HG02588 (cell line): ENCODE measurements around the gene PFDN1.
"Not testable (repeated sequence)": the region's sequence is repeated elsewhere in the genome, so short reads cannot be mapped to it uniquely, and the experiment has no call there.

Experiments
- ATAC-seq: cut with Tn5 transposase; IDR thresholded peaks from one replicate; pipeline ENCODE4 v1.9.1; 2021; ENCODE audit warnings: mild to moderate bottlenecking, moderate library complexity; ENCODE audit not compliant: unreplicated experiment

The PFDN1 gene, protein sequence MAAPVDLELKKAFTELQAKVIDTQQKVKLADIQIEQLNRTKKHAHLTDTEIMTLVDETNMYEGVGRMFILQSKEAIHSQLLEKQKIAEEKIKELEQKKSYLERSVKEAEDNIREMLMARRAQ

DNA sequence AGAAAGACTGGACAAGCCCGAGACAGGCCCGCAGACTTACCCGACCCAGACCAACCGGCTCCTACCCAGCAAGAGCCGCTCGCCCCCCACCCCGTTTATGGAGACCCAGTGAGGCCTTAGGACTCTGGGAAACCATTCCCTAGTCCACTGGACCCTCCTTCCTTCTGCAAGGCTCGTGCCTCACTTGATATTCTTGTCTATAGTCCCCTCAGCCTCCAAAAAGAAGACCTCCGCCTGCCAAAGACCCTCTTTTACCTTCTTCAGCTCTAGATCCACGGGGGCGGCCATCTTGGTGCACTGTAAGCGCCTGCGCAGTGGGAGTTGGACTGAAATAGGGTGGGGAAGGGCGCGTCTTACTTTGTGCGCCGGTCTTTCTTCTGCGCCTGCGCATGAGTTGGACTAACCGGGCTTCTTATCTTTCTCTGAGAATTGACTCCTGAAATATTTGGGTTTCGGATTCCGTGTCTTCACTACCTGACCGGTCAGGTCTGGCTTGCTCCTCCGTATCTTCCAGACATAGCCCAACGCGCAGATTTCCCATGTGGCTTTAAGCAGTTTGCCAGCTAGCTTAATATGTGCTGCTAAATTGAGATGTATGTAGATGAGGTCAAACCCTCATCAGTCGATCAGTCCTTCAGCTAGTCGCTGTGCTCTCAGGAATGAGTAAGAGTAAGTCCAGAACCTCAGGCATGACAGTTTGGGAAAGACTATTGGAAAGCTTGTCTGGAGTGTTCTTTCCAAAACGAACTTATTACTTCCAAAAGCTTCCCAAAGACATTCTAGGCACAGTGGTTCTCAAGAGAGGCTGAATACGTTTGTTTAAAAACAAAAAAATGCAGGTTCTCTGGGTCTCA is at the start of gene PFDN1:
Gene PFDN1, minus strand, starts transcription at position 316 of the 854 bp plus-strand sequence. Its CDS starts 28 bp downstream, at position 288.
- ATAC-seq, result peak; percentile 97

DNA sequence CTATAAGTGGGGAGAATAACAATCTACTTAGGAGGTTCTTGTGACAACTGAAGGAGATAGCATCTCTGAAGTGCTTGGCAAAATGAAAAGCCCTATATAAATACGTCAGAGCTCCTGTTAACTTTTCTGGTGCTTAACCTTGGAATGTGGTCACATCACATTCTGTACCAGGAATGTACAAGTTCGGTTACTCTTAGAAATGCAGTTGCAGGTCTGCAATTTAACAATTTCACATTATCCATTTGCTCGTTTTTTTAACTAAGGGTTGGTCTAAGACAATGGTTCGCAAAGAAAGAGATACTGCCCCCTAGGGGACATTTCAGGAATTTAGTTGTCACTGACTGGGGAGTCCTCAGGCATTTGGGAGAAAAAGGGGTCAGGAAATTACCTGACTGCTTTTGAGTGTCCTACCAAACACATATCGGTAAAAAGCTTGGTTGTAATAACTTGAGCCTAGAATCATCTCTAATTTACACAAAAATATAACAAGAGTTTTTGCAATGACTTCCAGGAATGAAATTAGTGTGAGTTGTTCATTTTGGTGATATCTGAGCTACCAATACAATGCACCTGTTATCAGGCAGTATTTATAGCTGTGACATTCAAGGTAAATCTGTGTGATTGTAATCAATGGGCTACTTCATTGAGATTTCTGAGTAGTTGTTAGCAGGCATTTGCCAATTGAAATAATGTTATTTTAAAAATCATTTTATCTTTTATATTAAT is 48.9 kb upstream of the PFDN1 start:
- no peak for ATAC-seq

DNA sequence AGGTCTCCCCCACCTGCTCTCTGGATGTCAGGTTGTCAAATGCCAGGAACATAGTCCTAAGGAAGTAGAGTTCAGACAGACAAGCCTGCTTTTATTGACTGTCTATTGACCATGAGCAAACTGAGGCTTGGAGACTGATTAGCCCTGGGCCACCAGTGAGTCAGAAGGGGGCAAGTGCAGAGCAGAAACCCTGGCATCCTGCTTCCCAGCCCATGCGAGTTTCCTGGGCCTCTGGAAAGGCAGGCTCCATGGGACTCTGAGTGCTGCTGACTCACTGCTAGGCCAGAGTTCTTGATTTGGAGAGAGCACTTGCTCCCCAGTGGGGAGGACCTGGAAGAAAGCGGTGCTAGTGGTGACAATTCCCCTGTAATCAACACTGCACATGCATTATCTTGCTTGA is 46.3 kb upstream of the PFDN1 start:
- ATAC-seq, result no peak

DNA sequence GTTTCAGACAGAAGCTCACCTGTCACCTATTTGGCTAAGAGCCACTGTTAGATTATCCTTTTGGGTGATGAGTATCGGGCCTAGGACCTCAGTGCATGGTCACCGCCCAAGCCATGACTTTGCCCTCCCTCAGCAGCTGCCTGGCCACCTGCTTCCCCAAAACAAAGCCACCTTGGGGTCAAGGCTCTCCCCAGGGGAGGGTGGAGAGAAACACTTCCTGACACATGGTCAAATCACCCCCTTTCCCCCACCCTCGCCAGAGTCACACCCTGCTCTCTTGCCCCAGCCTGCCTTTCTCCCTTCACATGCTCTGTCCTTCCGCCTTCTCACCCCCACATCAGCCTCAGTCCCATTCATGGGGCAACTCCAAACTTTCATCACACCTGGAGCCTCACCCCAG is 45.2 kb upstream of the PFDN1 start:
- no peak for ATAC-seq

DNA sequence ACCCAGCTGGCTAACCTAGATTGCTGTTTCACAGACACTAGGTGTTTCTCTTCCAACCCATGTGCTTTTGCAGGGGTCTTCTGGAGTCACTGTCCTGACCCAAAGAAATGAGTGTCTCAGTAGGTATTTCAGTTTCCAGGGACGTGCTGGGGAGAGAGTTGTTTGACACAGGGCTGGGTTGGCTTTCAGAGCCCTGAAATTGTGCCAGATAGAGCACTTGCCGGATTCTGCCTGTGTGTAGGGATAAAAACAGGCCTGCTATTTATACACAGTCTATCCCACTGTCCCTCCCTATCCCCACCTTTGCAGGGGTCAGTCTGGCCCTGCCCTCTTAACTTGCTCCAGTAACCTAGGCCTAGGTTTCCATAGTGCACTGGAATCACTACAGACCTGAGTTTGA is 44.5 kb upstream of the PFDN1 start:
- ATAC-seq, result no peak

DNA sequence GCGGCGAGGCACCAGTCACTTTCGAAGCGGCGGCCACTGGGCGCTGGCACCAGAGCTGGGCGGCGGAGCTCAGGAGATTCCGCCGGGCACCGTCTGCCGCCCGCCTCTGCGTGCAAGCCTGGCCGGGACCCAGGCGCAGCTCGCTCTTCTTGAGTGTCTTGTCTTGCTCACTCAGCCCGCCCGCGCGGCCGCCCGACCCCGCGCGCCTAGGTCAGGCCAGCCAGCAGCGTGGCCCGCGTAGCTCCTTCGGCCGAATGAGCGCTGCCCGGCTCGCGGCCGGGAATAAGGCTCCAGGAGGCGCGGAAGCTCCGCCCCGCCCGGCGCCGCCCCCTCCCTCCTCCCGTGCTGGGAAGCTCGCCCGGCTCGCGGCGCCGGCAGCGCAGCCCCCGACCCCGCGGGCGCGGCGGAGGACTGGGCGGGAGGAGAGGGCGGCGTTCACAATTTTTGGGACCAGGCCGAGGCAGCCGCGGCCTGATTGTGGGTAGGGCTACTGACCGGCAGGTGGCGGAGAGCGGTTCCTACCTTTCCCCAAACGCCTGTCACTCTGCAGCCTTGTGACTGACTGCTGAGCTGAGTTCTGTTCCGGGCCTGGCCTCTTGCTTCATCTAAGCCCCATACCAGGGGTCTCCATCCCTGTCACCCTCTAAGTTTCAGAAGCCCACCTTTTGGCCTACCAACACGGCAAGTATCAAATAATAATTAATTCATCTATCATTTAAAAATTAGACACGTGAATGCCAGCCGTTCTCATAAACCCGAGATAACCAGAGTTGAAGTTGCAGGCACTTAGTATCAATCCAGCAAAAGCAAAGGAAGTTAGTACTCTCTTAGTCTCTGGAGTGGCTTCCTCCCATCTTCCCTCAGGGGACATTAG is 43.7 kb upstream of the PFDN1 start, which contains the start of gene HBEGF:
Gene HBEGF, minus strand, starts transcription at position 256 of the 874 bp plus-strand sequence. CDS start 275 bp downstream, outside the sequence.
- peak; percentile 78 for ATAC-seq

DNA sequence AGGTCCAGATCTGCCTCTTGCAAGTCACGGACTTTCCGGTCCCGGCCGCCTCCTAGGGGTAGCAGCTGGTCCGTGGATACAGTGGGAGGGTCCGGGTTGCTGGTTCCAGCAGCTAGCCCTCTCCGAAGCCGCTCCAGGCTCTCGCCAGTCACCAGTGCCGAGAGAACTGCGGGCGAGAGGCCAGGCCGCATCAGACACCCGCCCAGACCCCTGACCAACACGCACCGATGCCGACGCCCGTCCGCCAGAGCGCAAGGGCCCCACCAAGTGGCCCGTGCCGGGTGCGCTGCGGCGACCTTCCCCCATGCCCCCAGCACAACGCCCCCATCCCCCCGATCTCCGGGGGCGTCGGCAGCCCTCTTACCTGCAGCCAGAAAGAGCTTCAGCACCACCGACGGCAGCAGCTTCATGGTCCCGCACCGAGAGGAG is 43.0 kb upstream of the PFDN1 start:
- peak; percentile 7 for ATAC-seq

DNA sequence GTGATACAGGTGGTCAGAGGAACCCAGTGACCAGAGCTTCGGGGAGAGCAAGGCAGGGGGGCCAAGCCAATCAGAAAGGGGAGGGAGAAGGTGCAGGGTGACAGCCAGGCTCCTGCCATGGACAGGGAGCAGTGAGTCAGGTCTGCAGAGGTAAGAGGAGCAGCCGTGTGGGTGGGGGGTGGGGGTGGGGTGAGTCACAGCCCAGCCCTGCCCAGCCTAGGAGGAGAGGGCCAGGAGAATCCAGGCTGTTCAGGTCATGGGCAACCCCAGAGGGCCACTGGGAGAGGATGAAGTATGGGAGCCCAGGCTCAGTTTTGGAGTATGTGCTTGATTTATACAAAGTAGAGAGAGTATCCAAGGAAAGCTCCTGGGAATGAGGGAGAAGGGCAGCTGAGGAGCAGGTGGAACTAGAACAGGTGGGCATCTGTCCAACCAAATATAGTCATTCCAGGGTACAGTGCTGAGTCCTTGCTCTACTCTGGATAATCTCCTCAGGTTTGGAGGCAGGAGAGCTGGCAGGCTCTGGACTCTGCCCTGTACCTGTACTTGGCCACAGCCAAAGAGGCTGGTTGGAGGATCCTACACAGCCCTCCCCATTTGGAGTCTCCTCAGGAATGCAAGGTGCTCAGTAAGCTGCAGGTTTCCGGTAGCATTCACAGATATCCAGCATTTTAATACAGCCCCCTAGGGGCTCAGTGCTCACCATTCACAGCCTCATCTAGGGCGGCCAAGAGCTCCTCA is 42.0 kb upstream of the PFDN1 start:
- ATAC-seq, result no peak

DNA sequence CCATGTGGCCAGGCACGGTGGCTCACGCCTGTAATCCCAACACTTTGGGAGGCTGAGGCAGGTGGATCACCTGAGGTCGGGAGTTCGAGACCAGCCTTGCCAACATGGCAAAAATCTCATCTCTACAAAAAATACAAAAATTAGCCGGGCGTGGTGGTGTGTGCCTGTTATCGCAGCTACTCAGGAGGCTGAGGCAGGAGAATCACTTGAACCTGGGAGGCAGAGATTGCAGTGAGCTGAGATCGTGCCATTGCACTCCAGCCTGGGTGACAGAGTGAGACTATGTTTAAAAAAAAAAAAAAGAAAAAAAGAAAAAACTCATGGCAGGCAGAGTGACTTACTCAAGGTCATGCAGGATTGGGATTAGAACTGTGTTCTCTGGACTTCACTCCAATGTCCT is 40.9 kb upstream of the PFDN1 start:
- ATAC-seq, result not testable (repeated sequence)

DNA sequence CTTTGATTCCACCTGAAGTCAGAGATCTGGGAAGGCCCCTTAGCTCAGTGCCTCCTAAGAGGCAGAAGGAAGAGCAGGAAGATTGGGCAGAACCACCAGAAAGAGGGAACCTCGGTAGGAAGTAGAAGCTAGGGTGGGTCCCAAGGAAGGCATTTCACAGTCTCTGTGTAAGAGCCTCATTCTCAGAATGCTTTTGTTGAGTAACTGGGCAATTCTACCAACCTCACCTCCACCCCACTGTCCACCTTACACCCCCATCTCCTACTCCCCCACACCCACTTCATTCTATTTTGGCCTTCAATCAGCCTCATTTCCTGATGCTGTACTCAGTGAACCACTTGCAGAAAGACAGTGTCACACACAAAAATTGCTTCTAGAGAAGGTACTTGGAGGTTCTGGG is 40.0 kb upstream of the PFDN1 start:
- ATAC-seq, result no peak

DNA sequence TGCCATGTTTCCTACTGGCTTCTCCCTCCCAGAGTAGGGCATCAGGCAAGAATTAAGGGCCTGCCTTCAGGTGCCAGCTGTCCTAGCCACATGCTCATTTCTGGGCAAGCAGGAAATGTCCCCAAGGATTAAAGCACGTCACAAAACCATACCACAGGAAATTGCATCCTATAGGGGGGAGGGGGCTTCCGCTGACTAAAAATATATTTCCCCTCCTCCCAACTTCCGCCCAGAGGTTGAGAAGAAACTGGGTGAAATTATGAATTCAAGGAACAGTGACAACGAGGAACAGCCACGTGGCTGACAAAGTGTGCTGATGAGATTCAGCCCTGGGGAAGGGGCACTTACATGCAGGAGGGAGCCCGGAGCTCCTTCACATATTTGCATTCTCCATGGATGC is 39.4 kb upstream of the PFDN1 start:
- no peak for ATAC-seq

DNA sequence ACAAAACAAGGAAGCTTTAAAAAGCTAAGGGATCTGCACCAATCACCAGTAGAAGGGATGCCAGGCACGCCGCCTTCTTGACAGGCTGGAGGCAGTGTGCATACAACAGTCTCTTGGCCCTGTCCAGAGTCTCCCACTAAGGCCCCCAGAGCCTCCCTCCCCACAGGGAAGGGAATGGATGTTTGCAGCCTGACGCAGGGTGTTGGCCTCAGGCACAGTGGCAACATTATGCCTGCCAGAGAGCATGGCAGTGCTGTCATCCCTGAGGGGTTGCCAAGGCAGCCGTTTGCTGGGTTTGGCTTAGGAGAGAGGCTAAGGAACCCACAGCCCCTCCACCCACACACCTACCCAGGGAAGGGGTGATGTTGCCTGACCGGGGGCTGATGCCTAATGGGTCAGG is 38.7 kb upstream of the PFDN1 start:
- ATAC-seq, result no peak

DNA sequence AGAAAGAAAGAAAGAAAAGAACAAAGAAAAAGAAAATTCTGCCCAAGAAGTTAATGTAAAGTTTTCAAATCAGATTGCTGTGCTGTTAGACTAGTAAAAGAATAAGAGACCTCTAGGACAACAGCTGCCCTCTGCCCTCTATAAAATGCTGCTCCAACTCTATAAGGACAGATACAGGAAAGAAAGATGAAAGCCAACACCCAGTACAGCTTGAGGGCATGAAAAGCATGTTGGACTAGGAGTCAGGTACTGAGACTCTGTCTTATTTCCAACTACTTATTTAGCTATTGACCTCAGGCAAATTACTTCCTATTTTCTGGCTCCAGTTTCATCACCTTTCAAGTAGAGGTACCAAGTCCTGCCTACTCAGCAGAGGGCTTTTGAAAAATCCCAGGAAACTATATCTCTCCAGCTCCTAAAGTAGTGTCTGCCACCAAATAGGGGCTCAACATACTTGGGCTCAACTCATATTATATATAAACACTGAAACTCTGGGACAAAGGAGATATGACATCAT is 37.8 kb upstream of the PFDN1 start:
- ATAC-seq, result no peak

DNA sequence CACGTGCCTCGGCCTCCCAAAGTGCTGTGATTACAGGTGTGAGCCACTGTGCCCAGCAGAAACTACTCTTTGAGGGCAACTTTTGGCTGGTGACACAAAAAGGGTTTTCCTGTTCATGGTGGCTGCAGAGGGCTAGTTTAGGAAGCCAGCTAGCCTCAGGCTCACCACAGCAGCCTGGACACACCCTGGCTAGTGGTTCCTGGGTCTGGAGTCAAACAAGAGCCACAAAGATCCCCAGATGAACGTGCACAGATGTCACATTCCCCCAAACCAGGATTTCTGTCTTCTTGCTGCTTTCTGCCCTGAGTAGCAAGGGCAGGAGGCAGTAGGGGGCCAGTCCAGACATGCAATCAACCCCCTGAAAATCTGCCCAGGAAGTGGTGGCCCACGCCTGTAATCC is 36.7 kb upstream of the PFDN1 start:
- no peak for ATAC-seq

DNA sequence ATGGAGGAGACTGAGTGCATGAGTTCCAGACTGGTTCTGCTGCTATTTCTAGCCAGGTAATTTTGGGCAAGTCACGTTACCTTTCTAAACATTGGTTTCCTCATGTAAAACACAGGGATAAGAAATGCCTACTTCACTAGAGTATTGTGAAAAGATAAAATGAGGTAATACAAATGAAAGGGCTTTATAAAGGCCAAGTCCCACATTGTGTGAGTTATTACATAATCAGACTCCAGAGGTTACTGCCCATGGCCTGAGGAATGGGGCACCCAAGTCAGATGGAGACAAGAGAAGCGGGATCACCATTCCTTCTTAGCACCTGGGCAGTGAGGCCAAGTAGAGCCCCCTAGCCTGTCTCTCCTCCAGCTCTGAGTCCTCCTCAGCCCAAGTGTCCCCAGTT is 36.0 kb upstream of the PFDN1 start:
- ATAC-seq, result no peak

DNA sequence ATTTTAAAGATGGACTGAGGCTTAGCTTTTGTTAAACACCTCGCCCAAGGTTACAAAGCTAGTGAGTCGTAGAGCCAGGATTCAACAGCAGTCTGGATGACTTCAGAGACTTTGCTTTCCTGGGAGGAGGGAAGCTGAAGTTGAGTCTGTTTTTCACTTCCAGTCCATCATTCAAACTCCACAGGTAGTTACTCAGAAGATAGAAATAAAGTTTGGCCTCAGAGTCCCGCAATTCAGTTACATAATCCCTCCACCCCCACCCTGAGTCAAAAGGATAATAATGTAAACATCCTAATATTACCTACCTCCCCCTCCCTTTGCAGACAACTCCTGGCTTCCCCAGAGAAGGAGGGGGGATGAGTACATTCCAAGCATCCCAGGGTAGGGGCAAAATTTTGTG is 35.4 kb upstream of the PFDN1 start:
- ATAC-seq, result no peak

DNA sequence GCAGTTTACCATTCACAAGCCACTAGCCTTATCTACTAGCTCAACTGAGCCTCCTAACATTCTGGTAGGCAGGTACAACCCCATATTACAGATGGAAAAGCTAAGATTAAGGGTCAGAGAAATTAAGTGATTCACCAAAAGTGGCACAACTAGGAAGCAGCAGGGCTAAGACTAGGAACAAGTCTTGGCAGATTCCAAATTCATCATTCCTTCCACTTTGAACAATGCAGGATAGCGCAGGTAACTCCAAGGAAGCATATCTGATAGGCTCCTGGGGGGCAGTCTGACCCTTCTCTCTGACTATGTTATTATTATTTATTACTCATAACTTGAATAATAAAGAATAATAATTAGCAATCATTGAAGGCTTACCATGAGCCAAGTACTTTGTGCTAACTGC is 35.0 kb upstream of the PFDN1 start:
- no peak for ATAC-seq

DNA sequence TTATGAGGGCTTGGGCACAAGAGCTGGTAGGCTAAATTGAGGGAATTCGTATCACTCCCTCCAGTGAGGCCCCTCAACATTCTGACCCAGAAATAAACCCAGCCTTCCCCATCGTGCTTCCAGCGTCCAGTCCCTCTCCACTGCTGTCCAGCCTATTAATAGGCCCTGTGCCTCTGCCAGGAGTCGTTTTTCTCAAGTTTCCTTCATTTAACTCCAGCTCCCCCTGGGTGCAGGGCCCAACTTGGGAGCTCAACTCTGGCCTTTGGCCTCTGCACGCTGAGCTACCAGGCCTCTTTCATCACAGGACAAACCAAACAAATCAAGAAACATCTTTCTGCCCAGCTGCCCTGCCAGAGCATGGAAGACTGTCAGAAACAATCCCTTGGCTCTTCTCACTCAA is 33.5 kb upstream of the PFDN1 start:
- ATAC-seq, result no peak

DNA sequence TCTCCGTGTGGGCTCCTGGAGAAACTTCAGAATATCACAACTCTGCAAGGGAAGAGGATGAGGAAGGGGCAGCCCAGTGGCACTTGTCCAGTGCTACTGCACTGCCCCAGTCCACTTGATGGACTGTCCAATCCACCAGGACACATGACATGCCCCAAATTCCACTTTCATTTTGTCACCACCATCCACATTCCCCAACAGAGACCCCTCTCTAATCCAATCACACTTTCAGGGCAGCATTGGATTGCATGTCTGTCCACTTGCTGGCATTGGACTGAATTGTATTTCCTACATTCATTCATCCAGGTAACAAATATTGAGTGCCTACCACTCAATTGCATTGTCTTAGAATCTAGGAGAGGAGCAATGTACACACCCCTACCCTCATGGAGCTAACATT is 28.7 kb upstream of the PFDN1 start:
- no peak for ATAC-seq
